GM18867 (cell line): Measurements from ENCODE around the gene BMX.

Experiments
- ATAC-seq: cut with Tn5 transposase; IDR thresholded peaks from one replicate; pipeline ENCODE4 v1.9.1; 2021; ENCODE audit warnings: mild to moderate bottlenecking, moderate library complexity; ENCODE audit not compliant: unreplicated experiment

The BMX gene

GRCh38 chrX:15500497-15500966 lies at the start of gene BMX:
BMX (plus strand) TSS chrX:15500807; CDS start chrX:15508354, 7,547 bp downstream.
- no peak for ATAC-seq

GRCh38 chrX:15451913-15452312 lies 48.7 kb upstream of the BMX start:
- ATAC-seq = no peak

GRCh38 chrX:15464704-15465103 lies 35.9 kb upstream of the BMX start:
- no peak for ATAC-seq

GRCh38 chrX:15465347-15465746 lies 35.3 kb upstream of the BMX start:
- peak; percentile 75 for ATAC-seq

- ATAC-seq = no peak
These were observed 34.5 kb upstream of the BMX start for GRCh38 chrX:15465896-15466651.

GRCh38 chrX:15468036-15468435 lies 32.6 kb upstream of the BMX start:
- ATAC-seq = no peak

- ATAC-seq = no peak
These were observed 31.0 kb upstream of the BMX start for GRCh38 chrX:15469613-15470012.

GRCh38 chrX:15471028-15471427 lies 29.6 kb upstream of the BMX start:
- peak; percentile 79 for ATAC-seq

- no peak for ATAC-seq
These were observed 28.1 kb upstream of the BMX start for GRCh38 chrX:15472531-15472930.

GRCh38 chrX:15474028-15474427 lies 26.6 kb upstream of the BMX start:
- ATAC-seq = no peak

GRCh38 chrX:15475021-15475420 lies 25.6 kb upstream of the BMX start:
- no peak for ATAC-seq

GRCh38 chrX:15475486-15475885 lies 25.1 kb upstream of the BMX start:
- no peak for ATAC-seq

GRCh38 chrX:15483891-15484290 lies 16.7 kb upstream of the BMX start:
- ATAC-seq = no peak

GRCh38 chrX:15492469-15492868 lies 8.1 kb upstream of the BMX start:
- ATAC-seq = no peak

GRCh38 chrX:15493118-15493962 lies 7.3 kb upstream of the BMX start, which contains the start of gene PIR:
PIR (minus strand) TSS chrX:15493333; CDS start chrX:15491257, 2,076 bp downstream.
- ATAC-seq = peak; percentile 98

GRCh38 chrX:15495801-15496200 lies 4.8 kb upstream of the BMX start:
- ATAC-seq = no peak

- ATAC-seq = no peak
These were observed 3.8 kb upstream of the BMX start for GRCh38 chrX:15496824-15497223.

GRCh38 chrX:15497865-15498264 lies 2.7 kb upstream of the BMX start:
- peak; percentile 34 for ATAC-seq

- no peak for ATAC-seq
These were observed 1.9 kb upstream of the BMX start for GRCh38 chrX:15498741-15499140.

- no peak for ATAC-seq
These were observed 631 bp upstream of the BMX start for GRCh38 chrX:15499976-15500375.

- no peak for ATAC-seq
These were observed 899 bp downstream of the BMX start for GRCh38 chrX:15501506-15501905.

GRCh38 chrX:15504661-15505060 lies 4.1 kb downstream of the BMX start:
- ATAC-seq = no peak
